ENCODE measurements around the gene ENTPD8. TPM values are rescaled to one million over a fixed set of nuclear protein-coding genes. Genes with fewer than 3 reads are reported as not detected.
A peak's percentile ranks its signal among the peaks of the same experiment; 100 is the strongest.

ENTPD8 gene
- total and polyA plus RNA-seq, 2 of the 4 experiments (the other 2 are of a cell fraction) = 0.07 TPM; not detected in 1

GRCh38 chr9:137454597-137455358 lies 13.6 kb upstream of the ENTPD8 start:
- dilution Hi-C loops (cut with HindIII; ENCODE audit: low sequenced_read_pairs, unreplicated experiment) (no loop called here), in situ Hi-C loops (cut with MboI; ENCODE audit: low sequenced_read_pairs) (no loop called here), intact Hi-C loops (cut with micrococcal nuclease) (no loop called here)
- H3K9me3 ChIP-seq (ENCODE audit: control insufficient read depth, insufficient read depth, low read length) = no peaks in the 10 kb centered on the region
- H3K56ac ChIP-seq (ENCODE audit: extremely low read depth, insufficient read depth, low read length) = no peak overlapping the region
- H3K4me3 ChIP-seq (ENCODE audit: insufficient read depth, low read depth, low read length) = no peak overlapping the region
- WGBS, 2 experiments (ENCODE audit: extremely low coverage in 2 of 2, insufficient read length in 1 of 2) = 82% methylated on average over 12 of the region's 30 CpGs; no CpG with 5 or more reads in 1 of the 2 experiments
- H4K8ac ChIP-seq (ENCODE audit: low read depth in 2 of 2, low read length in 2 of 2) = peak overlapping the region in 1 of 2 experiments; percentile 2; a peak in 1 of 4 replicates
- H2AFZ ChIP-seq (replicated peaks; ENCODE audit: low read length, poor library complexity) = peak overlapping the region; percentile 63
- H4K5ac ChIP-seq (ENCODE audit: low read depth, low read length) = no peak overlapping the region
- no peak overlapping the region for H3K23ac ChIP-seq (ENCODE audit: low read depth, low read length)
- peaks cover 24% of the 10 kb centered on the region for H3K4me1 ChIP-seq (ENCODE audit: control insufficient read depth, insufficient read depth, low read length)
- CTCF ChIA-PET = no interaction called here
- H3K18ac ChIP-seq (ENCODE audit: low read depth, low read length) = no peak overlapping the region
- H2AK9ac ChIP-seq (replicated peaks; ENCODE audit: low read depth, low read length, poor library complexity) = peak overlapping the region; percentile 70
- H3K4me2 ChIP-seq (ENCODE audit: low read depth, low read length) = no peak overlapping the region; the same call in 1 of the 2 replicates
- TF ChIP-seq MAFK (IDR thresholded peaks at IDR 0.05; ENCODE audit: low read depth, low read length) = no peak
- TF ChIP-seq MAZ (IDR thresholded peaks at IDR 0.05; ENCODE audit: borderline replicate concordance, low read depth, low read length) = no peak
- TF ChIP-seq ELK1 (IDR thresholded peaks at IDR 0.05; ENCODE audit: borderline replicate concordance, low read depth, low read length) = no peak
- TF ChIP-seq RAD21 (IDR thresholded peaks at IDR 0.05; ENCODE audit: low read length) = no peak
- no peak for TF ChIP-seq RFX5 (IDR thresholded peaks at IDR 0.05; ENCODE audit: low read depth, low read length)
- TF ChIP-seq USF2 (IDR thresholded peaks at IDR 0.05; ENCODE audit: low read depth, low read length) = peak; percentile 17; the same call in 1 of the 2 replicates
- no peak for TF ChIP-seq POLR2A (IDR thresholded peaks at IDR 0.05; ENCODE audit: low read depth, low read length)
- H4K20me1 ChIP-seq (ENCODE audit: insufficient read depth, low read length) = peaks cover 37% of the 10 kb centered on the region
- no peak overlapping the region for H2BK15ac ChIP-seq (ENCODE audit: low read depth, low read length)
- H3K79me1 ChIP-seq (ENCODE audit: low read depth in 1 of 2, low read length in 2 of 2) = peaks cover 6 to 42% of the 10 kb centered on the region in 2 experiments; a peak in 3 of 4 replicates
- H3K36me3 ChIP-seq (ENCODE audit: control insufficient read depth, insufficient read depth, low read length) = peaks cover 35% of the 10 kb centered on the region
- no peaks in the 10 kb centered on the region for H3K9me1 ChIP-seq (ENCODE audit: insufficient read depth, low read length)
- POLR2A ChIA-PET (ENCODE audit: unreplicated experiment) = no interaction called here
- H3K14ac ChIP-seq (replicated peaks; ENCODE audit: low read depth, low read length) = no peak overlapping the region
- no peak overlapping the region for H3K9ac ChIP-seq (ENCODE audit: low read depth, low read length)
- no TSS peak for BruUV-seq (replicated peaks)
- H2BK120ac ChIP-seq (ENCODE audit: low read depth, low read length) = no peak overlapping the region
- H2BK5ac ChIP-seq (ENCODE audit: low read depth, low read length, poor library complexity, severe bottlenecking) = no peak overlapping the region
- H3K27ac ChIP-seq (ENCODE audit: insufficient read depth, low read length) = no peak overlapping the region
- H3K4ac ChIP-seq (ENCODE audit: low read depth, low read length) = no peak overlapping the region
- H3K27me3 ChIP-seq (ENCODE audit: control insufficient read depth, insufficient read depth, low read length) = no peaks in the 10 kb centered on the region
- no peak for DNase-seq
- H2AK5ac ChIP-seq (ENCODE audit: low read depth, low read length) = peak overlapping the region; percentile 50
- no peak overlapping the region for H4K91ac ChIP-seq (ENCODE audit: insufficient read depth, low read depth, low read length)
- ATAC-seq (ENCODE audit: low read depth) = no peak
- no peak overlapping the region for H2BK20ac ChIP-seq (ENCODE audit: low read depth, low read length)

Measured in IMR-90 (cell line).